K562 (cell line): ENCODE results near the gene LYPLA2. TPM values are rescaled to one million over a fixed set of nuclear protein-coding genes. Genes with fewer than 3 reads are reported as not detected.

Experiments
- ATAC-seq: fragments of 200-7000 bp; cut with Tn5 transposase; 3 replicates; pipeline ENCODE4 v1.9.1; 2020; ENCODE audit warnings: moderate library complexity
- BruUV-seq: library from RNA; stranded (reverse); fragments of 400-500 nt; replicated peaks from 2 replicates; lab custom pipeline; 2021; lab: Mats Ljungman, UMichigan
- CTCF ChIA-PET: fragments of 300-600 bp; formaldehyde crosslinking; extraction: SDS; loops from one replicate; lab custom pipeline; 2021; ENCODE audit warnings: low intra/inter-chr PET ratio; lab: Yijun Ruan, JAX
- POLR2A ChIA-PET: fragments of 300-600, 350-650 bp; sonication (Branson Sonifier 250); formaldehyde crosslinking; extraction: SDS; loops from one replicate; lab custom pipeline; 2021; ENCODE audit warnings: antibody characterized with exemption, inconsistent platforms; lab: Yijun Ruan, JAX
- DNase-seq, 4 experiments: peaks; one replicate each; pipeline versions ENCODE4 v3.0.0 to v3.0.0-alpha.2; 2011 to 2018; ENCODE audit warnings: low spot score in 3 of 4, mixed read lengths in 3 of 4; ENCODE audit errors: extremely low read depth in 1 of 4
- FAIRE-seq: peaks from 2 replicates; lab custom pipeline; 2011; peaks lifted over from hg19 to GRCh38; lab: Jason Lieb, UNC
- H2AFZ ChIP-seq: 2 replicates; pipeline ENCODE4 v1.6.0; 2011; ENCODE audit warnings: low read depth, low read length, control low read depth, inconsistent platforms
- H3K27ac ChIP-seq: fragments of 200-600 bp; 3 replicates; pipeline ENCODE4 v1.8.0; 2011; ENCODE audit warnings: low read depth, mild to moderate bottlenecking, control low read depth, inconsistent platforms, low read length, moderate library complexity, mixed read lengths; ENCODE audit errors: extremely low read depth
- H3K27me3 ChIP-seq, 2 experiments: fragments of 300-600 bp in 1 of 2; 2 replicates in 1 of 2; 3 replicates in 1 of 2; pipeline versions ENCODE4 v1.6.0 to v1.8.0; 2011; ENCODE audit warnings: inconsistent platforms in 2 of 2, low read length in 2 of 2, mild to moderate bottlenecking in 1 of 2, mixed read lengths in 1 of 2, moderate library complexity in 1 of 2; ENCODE audit not compliant: control insufficient read depth in 2 of 2, insufficient read depth in 2 of 2
- H3K36me3 ChIP-seq: fragments of 300-600 bp; 3 replicates; pipeline ENCODE4 v1.8.0; 2011; ENCODE audit warnings: mild to moderate bottlenecking, low read length, inconsistent platforms; ENCODE audit not compliant: control insufficient read depth, insufficient read depth
- H3K4me1 ChIP-seq, 2 experiments: fragments of 200-600 bp in 1 of 2; replicated peaks in 1 of 2; 2 replicates in 1 of 2; 3 replicates in 1 of 2; pipeline versions ENCODE4 v1.5.1 to v1.8.0; 2011; ENCODE audit warnings: inconsistent platforms in 2 of 2, low read length in 2 of 2, mild to moderate bottlenecking in 1 of 2, mixed read lengths in 1 of 2, moderate library complexity in 1 of 2; ENCODE audit not compliant: control insufficient read depth in 2 of 2, insufficient read depth in 2 of 2
- H3K4me2 ChIP-seq: 2 replicates; pipeline ENCODE4 v1.6.1; 2011; ENCODE audit warnings: low read length, control low read depth, inconsistent platforms, mixed read lengths; ENCODE audit not compliant: insufficient read depth
- H3K4me3 ChIP-seq: fragments of 200-600 bp; sonication (generic), shearing (Covaris generic); 2 replicates; pipeline ENCODE4 v1.5.1; 2016; ENCODE audit warnings: control low read depth, inconsistent platforms
- H3K79me2 ChIP-seq: fragments of 200-600 bp; 3 replicates; pipeline ENCODE4 v1.8.0; 2011; ENCODE audit warnings: low read length, inconsistent platforms; ENCODE audit not compliant: control insufficient read depth, insufficient read depth
- H3K9ac ChIP-seq, 2 experiments: 2 replicates each; pipeline versions ENCODE4 v1.6.0 to v1.6.1; 2011; ENCODE audit warnings: low read depth in 2 of 2, low read length in 2 of 2, control low read depth in 1 of 2, inconsistent platforms in 1 of 2, mild to moderate bottlenecking in 1 of 2, mixed read lengths in 1 of 2; ENCODE audit not compliant: insufficient read depth in 1 of 2
- H3K9me1 ChIP-seq: one replicate; pipeline ENCODE4 v1.6.0; 2011; ENCODE audit warnings: inconsistent platforms, mild to moderate bottlenecking, low read length, moderate library complexity; ENCODE audit not compliant: control insufficient read depth, insufficient read depth
- H3K9me3 ChIP-seq: replicated peaks from 2 replicates; pipeline ENCODE4 v1.5.1; 2011; ENCODE audit warnings: low read depth, low read length, inconsistent platforms; ENCODE audit not compliant: control insufficient read depth, insufficient read depth
- H4K20me1 ChIP-seq: replicated peaks from 2 replicates; pipeline ENCODE4 v1.6.1; 2011; ENCODE audit warnings: low read length, inconsistent platforms, mixed read lengths; ENCODE audit not compliant: control insufficient read depth, insufficient read depth
- CC2D1A ChIP-seq: fragments of 450-650 bp; IDR thresholded peaks from 2 replicates; pipeline ENCODE4 v1.6.1; 2017; ENCODE audit warnings: mild to moderate bottlenecking
- FIP1L1 ChIP-seq: fragments of 200-400 bp; formaldehyde crosslinking; IDR thresholded peaks from 2 replicates; pipeline ENCODE4 v1.6.1; 2018; ENCODE audit warnings: mild to moderate bottlenecking, low read depth, low read length; ENCODE audit not compliant: poor library complexity, severe bottlenecking
- HNRNPH1 ChIP-seq: fragments of 200-400 bp; formaldehyde crosslinking; optimal IDR thresholded peaks from 2 replicates; pipeline ENCODE3; 2017; ENCODE audit warnings: low read depth, mild to moderate bottlenecking, low read length, moderate library complexity
- KAT7 ChIP-seq: sonication (generic); formaldehyde crosslinking; IDR thresholded peaks from 2 replicates; pipeline ENCODE4 v1.8.0; 2022; ENCODE audit warnings: missing genetic modification reagents, mild to moderate bottlenecking, borderline replicate concordance
- MAFK ChIP-seq: IDR thresholded peaks from 2 replicates; pipeline ENCODE4 v1.6.1; 2011; ENCODE audit warnings: low read length, improper control_type of control experiment
- REST ChIP-seq, 2 experiments: fragments of 450-650 bp; formaldehyde crosslinking in 1 of 2; IDR thresholded peaks; 2 replicates each; pipeline versions ENCODE4 v1.4.0 to v1.6.1; 2014 to 2020; ENCODE audit warnings: mild to moderate bottlenecking in 2 of 2, borderline replicate concordance in 1 of 2, low read depth in 1 of 2
- SMC3 ChIP-seq: conservative IDR thresholded peaks from 2 replicates; pipeline ENCODE4 v1.6.1; 2011; ENCODE audit warnings: low read depth, low read length, improper control_type of control experiment; ENCODE audit not compliant: insufficient read depth
- TSC22D4 ChIP-seq: fragments of 450-650 bp; IDR thresholded peaks from 2 replicates; pipeline ENCODE4 v1.6.1; 2016; ENCODE audit warnings: missing genetic modification characterization, missing biosample characterization, control low read depth
- ZNF699 ChIP-seq: fragments of 250-450 bp; sonication (Bioruptor Pico); IDR thresholded peaks from 2 replicates; pipeline ENCODE4 v1.8.0; 2021; ENCODE audit warnings: mild to moderate bottlenecking, moderate library complexity; ENCODE audit not compliant: insufficient replicate concordance
- WGBS: fragments of 100-300 bp; shearing (Covaris generic); methylation state at CpG from one replicate; pipeline ENCODE4 v1.1.6; 2016; ENCODE audit warnings: low coverage, mixed read lengths; ENCODE audit not compliant: insufficient coverage; ENCODE audit errors: missing lambda C conversion rate; 5-methylcytosine and 5-hydroxymethylcytosine counted together
- in situ Hi-C: fragments of 300-500 bp; cut with MboI; formaldehyde crosslinking; loops from 4 replicates; pipeline ENCODE4 v1.15.0; 2018; ENCODE audit warnings: inconsistent platforms, mixed read lengths
- intact Hi-C: fragments of 100-400 bp; cut with micrococcal nuclease; formaldehyde crosslinking; loops from 2 replicates; pipeline ENCODE4 v1.14.2; 2022
- polyA plus RNA-seq, 8 experiments: library from polyadenylated mRNA; depleted of rRNA in 4 of 8; stranded (reverse) in 5 of 8; unstranded in 3 of 8; fragments of >200 nt; fragmentation: Nextera tagmentation in 2 of 8; fragmentation: Illumina TruSeq in 1 of 8; extraction: Ambion mirVana in 2 of 8; extraction: Trizol in 1 of 8; gene quantifications; 2 replicates each; pipeline versions ENCODE4 v1.2.1 to v1.2.3, GENCODE V29; 2011 to 2014; ENCODE audit warnings: inconsistent platforms in 1 of 8, missing spikeins in 1 of 8
- total RNA-seq, 7 experiments: library from RNA; depleted of rRNA in 6 of 7; stranded (reverse); fragments of >200 nt in 6 of 7; fragmentation: Illumina TruSeq in 2 of 7; extraction: Trizol in 2 of 7; gene quantifications; 2 replicates each; pipeline versions ENCODE4 v1.2.1 to v1.2.3, GENCODE V29; 2011 to 2021; ENCODE audit warnings: low replicate concordance in 1 of 7
- TF ChIP-seq, protein P1 (sequence below), 3 experiments: IDR thresholded peaks in 2 of 3; conservative IDR thresholded peaks in 1 of 3; 2 replicates each; pipeline ENCODE4 v1.5.1; 2011 to 2012; ENCODE audit warnings: low read length in 3 of 3, mild to moderate bottlenecking in 3 of 3, control low read depth in 2 of 3, improper control_type of control experiment in 1 of 3, inconsistent platforms in 1 of 3, low read depth in 1 of 3, mixed read lengths in 1 of 3, moderate library complexity in 1 of 3; ENCODE audit not compliant: insufficient read depth in 2 of 3

LYPLA2 gene
- total and polyA plus RNA-seq, 9 of the 15 experiments (the other 6 are each of a cell fraction or from before 2014, with no cell fraction given) = 3.9 to 128 (median 60.1) TPM

DNA sequence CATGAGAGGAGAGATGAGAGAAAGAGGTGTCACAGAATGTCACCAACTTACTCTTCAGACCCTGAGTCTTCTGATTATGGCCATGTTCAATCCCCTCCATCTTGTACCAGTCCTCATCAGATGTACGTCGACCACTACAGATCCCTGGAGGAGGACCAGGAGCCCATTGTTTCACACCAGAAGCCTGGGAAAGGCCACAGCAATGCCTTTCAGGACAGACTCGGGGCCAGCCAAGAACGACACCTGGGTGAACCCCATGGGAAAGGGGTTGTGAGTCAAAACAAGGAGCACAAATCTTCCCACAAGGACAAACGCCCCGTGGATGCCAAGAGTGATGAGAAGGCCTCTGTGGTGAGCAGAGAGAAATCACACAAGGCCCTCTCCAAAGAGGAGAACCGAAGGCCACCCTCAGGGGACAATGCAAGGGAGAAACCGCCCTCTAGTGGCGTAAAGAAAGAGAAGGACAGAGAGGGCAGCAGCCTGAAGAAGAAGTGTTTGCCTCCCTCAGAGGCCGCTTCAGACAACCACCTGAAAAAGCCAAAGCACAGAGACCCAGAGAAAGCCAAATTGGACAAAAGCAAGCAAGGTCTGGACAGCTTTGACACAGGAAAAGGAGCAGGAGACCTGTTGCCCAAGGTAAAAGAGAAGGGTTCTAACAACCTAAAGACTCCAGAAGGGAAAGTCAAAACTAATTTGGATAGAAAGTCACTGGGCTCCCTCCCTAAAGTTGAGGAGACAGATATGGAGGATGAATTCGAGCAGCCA, 39.7 kb upstream of the LYPLA2 start:
- intact Hi-C loops = loop anchor here (1.0 kb wide), 1 partner anchor 206 kb away; no protein-coding TSS in a partner anchor
- CTCF ChIA-PET = interaction anchor here (0.5 to 2.0 kb wide), 4 partner anchors 207 to 1132 kb away, joined by 3 to 8 read pairs (median 3); no protein-coding TSS in a partner anchor
- peaks cover 55% of the 10 kb centered on the region for H3K79me2 ChIP-seq
- no peak for TF ChIP-seq FIP1L1
- TF ChIP-seq, protein P1, sequence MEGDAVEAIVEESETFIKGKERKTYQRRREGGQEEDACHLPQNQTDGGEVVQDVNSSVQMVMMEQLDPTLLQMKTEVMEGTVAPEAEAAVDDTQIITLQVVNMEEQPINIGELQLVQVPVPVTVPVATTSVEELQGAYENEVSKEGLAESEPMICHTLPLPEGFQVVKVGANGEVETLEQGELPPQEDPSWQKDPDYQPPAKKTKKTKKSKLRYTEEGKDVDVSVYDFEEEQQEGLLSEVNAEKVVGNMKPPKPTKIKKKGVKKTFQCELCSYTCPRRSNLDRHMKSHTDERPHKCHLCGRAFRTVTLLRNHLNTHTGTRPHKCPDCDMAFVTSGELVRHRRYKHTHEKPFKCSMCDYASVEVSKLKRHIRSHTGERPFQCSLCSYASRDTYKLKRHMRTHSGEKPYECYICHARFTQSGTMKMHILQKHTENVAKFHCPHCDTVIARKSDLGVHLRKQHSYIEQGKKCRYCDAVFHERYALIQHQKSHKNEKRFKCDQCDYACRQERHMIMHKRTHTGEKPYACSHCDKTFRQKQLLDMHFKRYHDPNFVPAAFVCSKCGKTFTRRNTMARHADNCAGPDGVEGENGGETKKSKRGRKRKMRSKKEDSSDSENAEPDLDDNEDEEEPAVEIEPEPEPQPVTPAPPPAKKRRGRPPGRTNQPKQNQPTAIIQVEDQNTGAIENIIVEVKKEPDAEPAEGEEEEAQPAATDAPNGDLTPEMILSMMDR (IDR thresholded peaks at IDR 0.05 in 2 of 3, conservative IDR thresholded peaks at IDR 0.05 in 1 of 3; ENCODE audit: insufficient read depth in 2 of 3, low read depth in 1 of 3, low read length in 3 of 3) = peak; percentile 79 to 90 (median 87)
- no peak for TF ChIP-seq MAFK
- TF ChIP-seq TSC22D4 = no peak
- TF ChIP-seq SMC3 = peak; percentile 70
- TF ChIP-seq CC2D1A = 0 out of 2 replicates have a peak, but pooled peaks have one; percentile 57
- peak; percentile 58 for TF ChIP-seq REST (IDR thresholded peaks at IDR 0.05; ENCODE audit: borderline replicate concordance)
- TF ChIP-seq REST (CRISPR knock-in tag; IDR thresholded peaks at IDR 0.05; ENCODE audit: low read depth) = no peak
- TF ChIP-seq HNRNPH1 = no peak
- TF ChIP-seq ZNF699 (CRISPR knock-in tag) = no peak
- TF ChIP-seq KAT7 (CRISPR knock-in tag) = 0 out of 2 replicates have a peak, but pooled peaks have one; percentile 53

More for the DNA sequence above, 39.7 kb upstream of the LYPLA2 start:
- BruUV-seq = TSS peak; percentile 7
- DNase-seq = peak; percentile 63 to 77 (median 70)
- H3K9me1 ChIP-seq = no peaks in the 10 kb centered on the region
- H3K4me1 ChIP-seq = peaks cover 0 to 11% of the 10 kb centered on the region in 2 experiments; a peak in 2 of 5 replicates
- no peaks in the 10 kb centered on the region for H3K27me3 ChIP-seq
- no peak overlapping the region for H3K9ac ChIP-seq
- H3K27ac ChIP-seq = no peak overlapping the region
- in situ Hi-C loops = no loop called here
- H3K36me3 ChIP-seq = peaks cover 99% of the 10 kb centered on the region
- ATAC-seq = peak; percentile 95
- H3K4me3 ChIP-seq = no peak overlapping the region
- 44% methylated on average over 10 of the region's 11 CpGs for WGBS
- POLR2A ChIA-PET = interaction anchor here (0.7 to 0.8 kb wide), 4 partner anchors 21 to 341 kb away, joined by 3 to 5 read pairs (median 4); no protein-coding TSS in a partner anchor
- FAIRE-seq = peak; percentile 75
- H2AFZ ChIP-seq = no peak overlapping the region
- H4K20me1 ChIP-seq = peaks cover 30% of the 10 kb centered on the region
- H3K4me2 ChIP-seq = no peak overlapping the region
- no peaks in the 10 kb centered on the region for H3K9me3 ChIP-seq
